ENCODE measurements around the gene NRG2.

- TF ChIP-seq, protein P1, sequence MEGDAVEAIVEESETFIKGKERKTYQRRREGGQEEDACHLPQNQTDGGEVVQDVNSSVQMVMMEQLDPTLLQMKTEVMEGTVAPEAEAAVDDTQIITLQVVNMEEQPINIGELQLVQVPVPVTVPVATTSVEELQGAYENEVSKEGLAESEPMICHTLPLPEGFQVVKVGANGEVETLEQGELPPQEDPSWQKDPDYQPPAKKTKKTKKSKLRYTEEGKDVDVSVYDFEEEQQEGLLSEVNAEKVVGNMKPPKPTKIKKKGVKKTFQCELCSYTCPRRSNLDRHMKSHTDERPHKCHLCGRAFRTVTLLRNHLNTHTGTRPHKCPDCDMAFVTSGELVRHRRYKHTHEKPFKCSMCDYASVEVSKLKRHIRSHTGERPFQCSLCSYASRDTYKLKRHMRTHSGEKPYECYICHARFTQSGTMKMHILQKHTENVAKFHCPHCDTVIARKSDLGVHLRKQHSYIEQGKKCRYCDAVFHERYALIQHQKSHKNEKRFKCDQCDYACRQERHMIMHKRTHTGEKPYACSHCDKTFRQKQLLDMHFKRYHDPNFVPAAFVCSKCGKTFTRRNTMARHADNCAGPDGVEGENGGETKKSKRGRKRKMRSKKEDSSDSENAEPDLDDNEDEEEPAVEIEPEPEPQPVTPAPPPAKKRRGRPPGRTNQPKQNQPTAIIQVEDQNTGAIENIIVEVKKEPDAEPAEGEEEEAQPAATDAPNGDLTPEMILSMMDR (IDR thresholded peaks at IDR 0.05), result no peak
- TF ChIP-seq POLR2A (IDR thresholded peaks at IDR 0.05), result no peak
- TF ChIP-seq POLR2AphosphoS5 (IDR thresholded peaks at IDR 0.05), result no peak
Measured at GRCh38 chr5:139925650-139926640, 117.2 kb downstream of the NRG2 start.
